Coronary artery (tissue), 2 donors: ENCODE measurements around the gene WDR35.
"Not testable (repeated sequence)": the region's sequence is repeated elsewhere in the genome, so short reads cannot be mapped to it uniquely, and the experiment has no call there.

ENCODE experiments used
- DNase-seq: peaks from one replicate; pipeline ENCODE4 v3.0.0-alpha.2; 2017; ENCODE audit warnings: low spot score
- H3K27ac ChIP-seq, 2 donors: fragments of 200-600 bp; sonication (generic); one replicate each; pipeline ENCODE4 v1.5.1; 2016 to 2019
- H3K4me3 ChIP-seq: fragments of 200-600 bp; sonication (generic); 2 replicates; pipeline ENCODE4 v1.5.1; 2016; ENCODE audit warnings: mild to moderate bottlenecking, moderate library complexity
- TF ChIP-seq, protein P1 (sequence below): fragments of 200-600 bp; sonication (generic); IDR thresholded peaks from one replicate; pipeline ENCODE4 v1.5.1; 2019; ENCODE audit warnings: antibody characterized with exemption

The WDR35 gene

DNA sequence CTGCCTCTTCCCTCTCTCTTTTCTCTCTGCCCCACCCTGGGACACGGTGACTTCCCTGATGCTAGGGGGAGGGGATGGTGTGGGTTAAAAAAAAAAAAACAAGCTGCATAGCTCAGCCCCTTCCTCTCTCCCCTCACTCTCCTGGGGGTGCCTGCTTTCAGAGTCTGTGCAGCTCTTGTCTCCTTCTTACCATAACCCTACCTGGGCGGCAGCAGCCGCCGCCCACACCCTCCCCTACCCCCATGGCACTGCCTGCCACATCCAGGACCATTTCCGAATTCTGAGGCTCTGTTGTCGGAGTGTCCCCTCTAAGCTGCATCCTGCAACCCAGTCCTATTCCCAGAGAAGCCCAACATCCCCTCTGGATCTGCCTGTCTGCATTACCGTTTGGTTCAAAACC lies 104.1 kb downstream of the WDR35 start:
- Histone ChIP-seq H3K27ac (no peak overlapping the region), H3K4me3 (no peak overlapping the region)
- DNase-seq, result no peak
- TF ChIP-seq, protein P1, sequence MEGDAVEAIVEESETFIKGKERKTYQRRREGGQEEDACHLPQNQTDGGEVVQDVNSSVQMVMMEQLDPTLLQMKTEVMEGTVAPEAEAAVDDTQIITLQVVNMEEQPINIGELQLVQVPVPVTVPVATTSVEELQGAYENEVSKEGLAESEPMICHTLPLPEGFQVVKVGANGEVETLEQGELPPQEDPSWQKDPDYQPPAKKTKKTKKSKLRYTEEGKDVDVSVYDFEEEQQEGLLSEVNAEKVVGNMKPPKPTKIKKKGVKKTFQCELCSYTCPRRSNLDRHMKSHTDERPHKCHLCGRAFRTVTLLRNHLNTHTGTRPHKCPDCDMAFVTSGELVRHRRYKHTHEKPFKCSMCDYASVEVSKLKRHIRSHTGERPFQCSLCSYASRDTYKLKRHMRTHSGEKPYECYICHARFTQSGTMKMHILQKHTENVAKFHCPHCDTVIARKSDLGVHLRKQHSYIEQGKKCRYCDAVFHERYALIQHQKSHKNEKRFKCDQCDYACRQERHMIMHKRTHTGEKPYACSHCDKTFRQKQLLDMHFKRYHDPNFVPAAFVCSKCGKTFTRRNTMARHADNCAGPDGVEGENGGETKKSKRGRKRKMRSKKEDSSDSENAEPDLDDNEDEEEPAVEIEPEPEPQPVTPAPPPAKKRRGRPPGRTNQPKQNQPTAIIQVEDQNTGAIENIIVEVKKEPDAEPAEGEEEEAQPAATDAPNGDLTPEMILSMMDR, result no peak

DNA sequence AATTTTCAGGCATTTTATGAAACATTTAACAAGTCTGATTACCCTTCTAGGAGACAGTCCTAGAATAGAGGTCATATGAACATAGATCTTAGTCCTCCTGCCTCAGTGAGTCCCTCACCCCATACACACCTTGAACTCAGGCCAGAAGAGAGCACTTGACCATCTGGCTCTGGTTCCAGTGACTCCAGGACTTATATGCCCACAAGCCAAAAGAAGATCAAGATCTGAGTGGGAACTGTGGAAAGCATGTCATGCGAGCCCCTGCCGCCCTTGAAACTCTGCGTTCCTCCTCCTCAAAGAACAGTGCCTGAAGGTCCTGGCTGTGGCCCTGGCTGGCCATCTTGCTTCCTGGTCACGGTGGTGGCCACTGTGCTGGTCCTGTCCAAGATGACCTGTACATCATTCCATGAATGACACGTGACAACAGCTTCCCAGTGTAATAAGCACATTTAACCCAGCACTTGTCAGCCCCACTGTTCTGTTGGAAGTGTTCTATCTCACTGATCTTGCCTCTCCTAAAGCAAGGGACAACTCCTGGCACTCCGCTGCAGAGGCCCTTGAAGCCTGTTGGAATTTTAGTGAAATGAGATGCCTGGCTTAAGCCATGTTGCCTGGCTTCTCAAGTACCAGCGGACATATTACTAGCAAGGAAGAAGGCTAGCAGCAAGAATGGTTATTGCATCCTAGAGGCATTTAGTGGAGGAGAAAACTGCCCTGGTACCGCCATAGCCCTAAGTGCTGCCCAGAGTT lies 105.8 kb downstream of the WDR35 start:
- TF ChIP-seq, protein P1, result no peak

DNA sequence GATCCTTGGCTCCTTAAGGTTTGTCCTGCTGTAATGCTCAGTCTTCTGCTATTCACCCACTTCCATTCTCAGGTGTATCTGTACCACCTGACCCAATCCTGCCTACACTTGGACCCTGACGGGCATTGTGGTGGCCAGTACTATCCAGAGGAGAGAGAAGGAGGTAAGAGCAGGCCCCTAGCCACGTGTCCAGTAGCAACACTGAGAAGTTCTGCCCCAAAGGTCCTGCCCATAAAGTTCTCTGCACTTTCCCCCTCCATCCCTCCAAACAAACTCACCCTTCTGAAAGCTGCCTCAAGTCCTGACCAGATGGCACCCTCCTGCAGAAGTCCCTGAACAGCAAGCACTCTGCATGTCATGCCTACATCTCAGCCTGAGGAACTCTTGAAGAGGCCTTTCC lies 106.4 kb downstream of the WDR35 start:
- no peak overlapping the region for H3K4me3 ChIP-seq
- no peak for DNase-seq
- TF ChIP-seq, protein P1, result no peak
- no peak overlapping the region for H3K27ac ChIP-seq

More for the DNA sequence above, 105.8 kb downstream of the WDR35 start:
- H3K27ac ChIP-seq, result no peak overlapping the region
- H3K4me3 ChIP-seq, result no peak overlapping the region
- no peak for DNase-seq

DNA sequence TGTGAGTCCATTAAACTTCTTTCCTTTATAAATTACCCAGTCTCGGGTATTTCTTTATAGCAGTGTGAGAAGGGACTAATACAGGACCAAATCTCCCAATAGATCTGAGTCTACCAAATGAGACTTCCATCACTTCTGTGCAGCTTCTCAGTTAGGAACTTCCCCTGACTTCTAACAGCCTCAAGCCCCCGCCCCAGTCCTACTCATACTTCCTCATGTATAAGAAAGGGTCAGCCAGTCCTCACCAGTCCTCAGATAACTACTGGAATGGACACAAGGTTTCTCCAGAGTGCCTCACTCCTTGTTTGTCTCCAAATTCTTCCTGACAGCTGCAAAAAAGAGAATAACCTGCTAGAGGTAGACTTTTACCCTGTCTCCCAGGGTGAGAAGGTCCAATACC lies 107.6 kb downstream of the WDR35 start:
- TF ChIP-seq, protein P1, result no peak
- no peak for DNase-seq
- Histone ChIP-seq H3K27ac (no peak overlapping the region), H3K4me3 (no peak overlapping the region)

DNA sequence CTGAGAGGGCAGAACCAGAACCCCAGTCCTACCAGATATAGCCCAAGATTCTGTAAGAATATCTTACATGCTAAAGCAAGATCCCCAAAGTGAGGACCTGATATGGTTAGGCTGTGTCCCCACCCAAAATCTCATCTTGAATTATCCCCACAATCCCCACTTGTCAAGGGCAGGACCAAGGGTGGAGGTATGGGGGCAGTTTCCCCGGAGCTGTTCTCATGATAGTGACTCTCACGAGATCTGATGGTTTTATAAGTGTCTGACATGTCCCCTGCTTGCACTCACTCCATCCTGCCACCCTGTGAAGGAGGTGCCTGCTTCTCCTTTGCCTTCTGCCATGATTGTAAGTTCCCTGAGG lies 108.0 kb downstream of the WDR35 start:
- no peak overlapping the region for H3K27ac ChIP-seq
- no peak for DNase-seq
- TF ChIP-seq, protein P1, result no peak
- no peak overlapping the region for H3K4me3 ChIP-seq

DNA sequence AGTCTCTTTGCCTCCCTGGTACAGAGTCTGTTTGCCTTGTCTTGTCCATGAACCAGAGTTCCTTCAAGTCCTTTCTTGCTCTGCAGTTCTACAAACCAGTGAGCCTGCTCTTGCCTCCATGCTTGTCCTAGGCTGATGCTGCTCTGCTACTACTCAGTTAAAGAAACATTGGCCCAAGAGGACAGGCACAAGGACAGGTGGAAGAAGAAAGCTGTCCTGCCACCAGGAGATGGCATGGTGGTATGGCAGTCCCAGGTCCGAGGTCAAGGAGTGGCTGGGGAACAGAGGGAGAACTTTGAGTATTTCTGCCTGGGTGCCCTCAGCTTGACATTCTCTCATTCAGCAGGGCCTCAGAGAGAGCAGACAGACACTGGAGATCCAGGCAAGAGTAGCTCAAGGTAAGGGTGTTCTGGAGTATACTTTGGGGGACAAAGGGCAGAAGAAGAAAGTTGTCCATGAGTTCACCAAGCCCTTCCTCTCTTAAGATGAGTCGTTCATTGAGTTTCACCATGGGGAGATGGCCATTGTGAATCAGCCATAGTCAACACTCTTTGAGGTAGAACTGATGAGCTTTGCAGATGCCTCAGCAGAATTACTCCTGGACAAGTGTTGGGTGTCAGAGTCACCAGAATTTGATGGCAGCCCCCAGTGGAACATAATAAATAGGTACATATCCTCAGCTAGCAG lies 108.5 kb downstream of the WDR35 start:
- no peak overlapping the region for H3K27ac ChIP-seq
- DNase-seq, result no peak
- TF ChIP-seq, protein P1, result no peak
- no peak overlapping the region for H3K4me3 ChIP-seq

DNA sequence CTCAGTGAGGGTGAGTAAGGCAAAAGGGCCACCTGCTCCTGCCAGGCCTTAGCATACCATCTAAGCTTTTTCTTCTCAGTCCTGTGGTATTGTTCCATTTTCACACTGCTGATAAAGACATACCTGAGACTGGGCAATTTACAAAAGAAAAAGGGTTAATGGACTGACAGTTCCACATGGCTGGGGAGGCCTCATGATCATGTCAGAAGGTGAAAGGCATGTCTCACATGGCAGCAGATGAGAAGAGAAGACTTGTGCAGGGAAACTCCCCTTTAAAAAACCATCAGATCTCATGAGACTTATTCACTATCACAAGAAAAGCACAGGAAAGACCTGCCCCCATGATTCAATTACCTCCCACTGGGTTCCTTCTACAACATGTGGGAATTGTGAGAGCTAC lies 109.7 kb downstream of the WDR35 start:
- H3K4me3 ChIP-seq, H3K27ac ChIP-seq, DNase-seq: not testable (repeated sequence)
